Right lobe of liver (tissue), 6 donors: Measurements from ENCODE around the gene ELMO1. TPM values are rescaled to one million over a fixed set of nuclear protein-coding genes. Genes with fewer than 3 reads are reported as not detected.

Experiments used
- ATAC-seq, 4 donors: fragments of 200-7000 bp; cut with Tn5 transposase; one replicate each; pipeline ENCODE4 v1.9.1; 2020; ENCODE audit warnings: mild to moderate bottlenecking in 4 of 4, moderate library complexity in 4 of 4
- DNase-seq, 3 donors: peaks; one replicate each; pipeline ENCODE4 v3.0.0-alpha.2; 2020
- H3K27ac ChIP-seq, 3 donors: fragments of 200-600 bp; one replicate each; pipeline ENCODE4 v1.8.0; 2022
- H3K27me3 ChIP-seq, 2 donors: fragments of 200-600 bp; one replicate each; pipeline ENCODE4 v1.8.0; 2022
- H3K36me3 ChIP-seq, 4 donors: fragments of 200-600 bp; sonication (generic) in 1 of 4; one replicate each; pipeline versions ENCODE4 v1.5.1 to v1.8.0; 2017 to 2022; ENCODE audit warnings: control low read depth in 1 of 4
- H3K4me1 ChIP-seq, 4 donors: fragments of 200-600 bp; sonication (generic) in 1 of 4; one replicate each; pipeline versions ENCODE4 v1.5.1 to v1.8.0; 2017 to 2022; ENCODE audit warnings: control low read depth in 1 of 4
- H3K4me3 ChIP-seq, 3 donors: fragments of 200-600 bp; one replicate each; pipeline ENCODE4 v1.8.0; 2022
- H3K9me3 ChIP-seq, 4 donors: fragments of 200-600 bp; sonication (generic) in 1 of 4; one replicate each; pipeline versions ENCODE4 v1.5.1 to v1.8.0; 2017 to 2022; ENCODE audit warnings: control low read depth in 1 of 4
- CTCF ChIP-seq, 4 donors: fragments of 200-600 bp in 3 of 4; fragments of 450-650 bp in 1 of 4; IDR thresholded peaks; one replicate each; pipeline versions ENCODE4 v1.5.1 to v1.8.0; 2016 to 2022; ENCODE audit warnings: antibody characterized with exemption in 4 of 4, mild to moderate bottlenecking in 2 of 4
- POLR2A ChIP-seq: fragments of 450-650 bp; IDR thresholded peaks from one replicate; pipeline ENCODE4 v1.6.1; 2017; ENCODE audit warnings: antibody characterized with exemption, mild to moderate bottlenecking
- WGBS: methylation state at CpG from one replicate; pipeline ENCODE4 v1.1.6; 2018; ENCODE audit warnings: low coverage, low lambda C conversion rate; ENCODE audit not compliant: insufficient coverage; ENCODE audit errors: missing lambda C conversion rate; 5-methylcytosine and 5-hydroxymethylcytosine counted together
- intact Hi-C, 2 donors: fragments of 100-400 bp; cut with DNase I; formaldehyde crosslinking; loops; one replicate each; pipeline versions ENCODE4 v1.11.2 to v1.14.1; 2022
- total RNA-seq, 6 experiments: library from RNA; depleted of rRNA in 2 of 6; stranded (reverse); fragments of >200 nt in 2 of 6; fragmentation: NEBNext Ultra II Directional in 3 of 6; extraction: Animal tissue kit (Norgen Biotek cat#: 25700) in 3 of 6; gene quantifications; one replicate each; pipeline versions ENCODE4 v1.1.0 to v1.2.4, GENCODE V29; 2016 to 2023
- donor health status: DM: no; HTN: yes; CAD: no.
- donor health status: DM: no; HTN: no; CAD: no.
- donor health status: DM: no; HTN: no; CAD: no.
- donor health status: DM: no; HTN: yes; CAD: no.
- donor health status: DM: no; HTN: yes; CAD: no.

ELMO1 gene
- total RNA-seq, 6 experiments from 2014 or later = 18.4 to 55.4 (median 25.1) TPM

- H3K4me1 ChIP-seq = no peaks in the 10 kb centered on the region
- TF ChIP-seq POLR2A (no peak), CTCF (IDR thresholded peaks at IDR 0.05) (no peak)
- H3K27me3 ChIP-seq = no peaks in the 10 kb centered on the region
- intact Hi-C loops = loop anchor here in 1 of 2 donors (10.0 kb wide), 1 partner anchor 181 kb away; no protein-coding TSS in a partner anchor
- DNase-seq (no peak), ATAC-seq (no peak)
- H3K36me3 ChIP-seq = peaks cover 0 to 4% (median 0%) of the 10 kb centered on the region in 4 donors
- H3K4me3 ChIP-seq = no peak overlapping the region
- WGBS = 52% methylated on average over 3 of the region's 3 CpGs
- no peaks in the 10 kb centered on the region for H3K9me3 ChIP-seq
- H3K27ac ChIP-seq = no peak overlapping the region
These were observed 272.6 kb downstream of the ELMO1 start for GRCh38 chr7:37176079-37176478.

DNA sequence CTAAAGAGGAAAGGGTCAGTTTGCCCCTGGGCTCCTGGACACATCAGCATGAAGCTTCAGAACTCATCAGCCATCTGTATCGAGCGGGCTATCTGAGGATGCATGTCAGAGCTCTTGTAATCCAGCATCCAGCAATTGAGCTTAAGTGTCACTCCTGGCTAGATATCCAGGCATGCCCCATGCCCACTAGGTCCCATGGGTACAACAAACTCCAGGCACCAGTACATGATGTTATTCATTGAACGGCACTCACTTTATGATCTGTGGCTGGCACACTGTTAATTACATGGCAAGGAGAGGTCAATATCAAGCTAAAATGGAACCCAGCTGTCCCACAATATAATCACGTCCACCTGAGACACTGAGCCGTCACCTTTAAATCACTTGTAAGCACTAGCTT is 274.2 kb downstream of the ELMO1 start:
- no peaks in the 10 kb centered on the region for H3K9me3 ChIP-seq
- TF ChIP-seq POLR2A (no peak), CTCF (IDR thresholded peaks at IDR 0.05) (no peak)
- H3K27ac ChIP-seq = no peak overlapping the region
- WGBS = 86% methylated on average over 2 of the region's 5 CpGs
- no peaks in the 10 kb centered on the region for H3K4me1 ChIP-seq
- DNase-seq (no peak), ATAC-seq (no peak)
- no peak overlapping the region for H3K4me3 ChIP-seq
- H3K36me3 ChIP-seq = peaks cover 0 to 4% (median under 1%) of the 10 kb centered on the region in 4 donors
- no peaks in the 10 kb centered on the region for H3K27me3 ChIP-seq
- intact Hi-C loops = loop anchor here in 1 of 2 donors (10.0 kb wide), 1 partner anchor 180 kb away; no protein-coding TSS in a partner anchor

DNA sequence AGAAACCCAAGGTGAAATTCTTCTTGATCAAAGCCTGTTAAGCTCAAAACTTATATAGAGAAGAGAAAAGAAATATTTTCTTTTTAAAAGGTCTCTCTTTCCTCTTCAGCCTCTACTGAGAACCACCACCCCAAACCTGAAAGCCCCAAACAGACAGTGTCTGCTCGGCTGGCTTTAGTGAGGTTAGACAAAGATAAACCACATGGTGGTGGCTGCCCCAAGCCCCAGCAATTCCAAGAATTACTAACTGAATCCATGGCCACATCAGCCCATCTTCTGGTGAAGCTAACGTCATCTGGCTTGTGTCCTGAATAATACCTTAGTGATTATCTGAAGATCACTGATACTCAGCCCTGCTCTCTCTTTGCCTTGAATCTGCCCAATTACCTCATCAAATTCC is 275.0 kb downstream of the ELMO1 start:
- ATAC-seq (no peak), DNase-seq (no peak)
- 100% methylated on average over 1 of the region's 2 CpGs for WGBS
- no peak overlapping the region for H3K4me3 ChIP-seq
- TF ChIP-seq CTCF (IDR thresholded peaks at IDR 0.05) (no peak), POLR2A (no peak)
- peaks cover 0 to 4% (median under 1%) of the 10 kb centered on the region in 4 donors for H3K36me3 ChIP-seq
- H3K9me3 ChIP-seq = no peaks in the 10 kb centered on the region
- H3K4me1 ChIP-seq = no peaks in the 10 kb centered on the region
- intact Hi-C loops = loop anchor here in 1 of 2 donors (10.0 kb wide), 1 partner anchor 179 kb away; no protein-coding TSS in a partner anchor
- H3K27ac ChIP-seq = no peak overlapping the region
- H3K27me3 ChIP-seq = no peaks in the 10 kb centered on the region

DNA sequence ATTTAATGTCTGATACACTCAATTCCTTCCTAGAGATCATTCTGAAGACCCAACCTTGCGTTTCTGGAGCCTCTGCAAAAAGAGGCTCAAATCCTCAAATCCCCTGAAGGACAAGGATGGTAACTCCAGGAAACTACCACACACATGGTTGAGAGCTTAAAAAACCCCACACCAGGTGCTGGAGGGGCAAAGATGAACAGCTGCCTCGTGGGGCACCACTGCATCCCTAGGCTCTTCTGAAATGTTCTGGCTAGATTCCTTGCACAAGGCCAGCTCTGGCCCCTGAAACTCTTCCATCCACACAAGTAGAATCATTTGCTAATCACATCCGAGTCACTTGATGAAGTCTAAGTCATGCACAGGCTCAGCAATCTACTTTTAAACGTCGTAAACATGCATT is 286.6 kb downstream of the ELMO1 start:
- intact Hi-C loops = no loop called here
- H3K27me3 ChIP-seq = no peaks in the 10 kb centered on the region
- H3K36me3 ChIP-seq = no peaks in the 10 kb centered on the region
- H3K4me3 ChIP-seq = no peak overlapping the region
- ATAC-seq = no peak
- H3K9me3 ChIP-seq = no peaks in the 10 kb centered on the region
- WGBS = 65% methylated on average over 4 of the region's 5 CpGs
- no peak for TF ChIP-seq CTCF (IDR thresholded peaks at IDR 0.05)
- TF ChIP-seq POLR2A = no peak
- no peaks in the 10 kb centered on the region for H3K4me1 ChIP-seq
- DNase-seq = no peak
- no peak overlapping the region for H3K27ac ChIP-seq

DNA sequence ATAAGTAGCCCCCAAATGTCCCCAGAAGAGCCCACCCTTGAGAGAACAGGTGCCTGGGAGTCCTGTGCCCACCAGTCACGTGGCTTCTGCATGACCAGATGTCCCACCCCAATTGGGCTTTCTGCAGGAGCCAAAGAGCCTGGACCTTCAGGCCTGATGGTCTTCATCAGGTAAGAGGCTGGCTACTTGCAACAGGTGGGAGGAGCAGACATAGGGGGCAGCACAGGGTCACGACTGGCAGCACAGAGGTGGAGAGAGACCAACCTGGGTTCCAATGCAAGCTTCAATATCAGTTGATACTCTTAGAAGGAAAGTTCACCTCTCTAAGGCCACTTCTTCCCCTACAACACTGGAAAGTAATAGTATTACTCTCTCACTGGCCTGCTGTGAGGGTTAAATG is 288.0 kb downstream of the ELMO1 start:
- H3K4me3 ChIP-seq = no peak overlapping the region
- no peak overlapping the region for H3K27ac ChIP-seq
- H3K27me3 ChIP-seq = no peaks in the 10 kb centered on the region
- TF ChIP-seq CTCF (IDR thresholded peaks at IDR 0.05) (no peak), POLR2A (no peak)
- H3K9me3 ChIP-seq = no peaks in the 10 kb centered on the region
- intact Hi-C loops = no loop called here
- 86% methylated on average over 1 of the region's 2 CpGs for WGBS
- H3K4me1 ChIP-seq = no peaks in the 10 kb centered on the region
- H3K36me3 ChIP-seq = no peaks in the 10 kb centered on the region
- no peak for DNase-seq
- ATAC-seq = no peak
